ENCODE results near the gene THSD4.

DNA sequence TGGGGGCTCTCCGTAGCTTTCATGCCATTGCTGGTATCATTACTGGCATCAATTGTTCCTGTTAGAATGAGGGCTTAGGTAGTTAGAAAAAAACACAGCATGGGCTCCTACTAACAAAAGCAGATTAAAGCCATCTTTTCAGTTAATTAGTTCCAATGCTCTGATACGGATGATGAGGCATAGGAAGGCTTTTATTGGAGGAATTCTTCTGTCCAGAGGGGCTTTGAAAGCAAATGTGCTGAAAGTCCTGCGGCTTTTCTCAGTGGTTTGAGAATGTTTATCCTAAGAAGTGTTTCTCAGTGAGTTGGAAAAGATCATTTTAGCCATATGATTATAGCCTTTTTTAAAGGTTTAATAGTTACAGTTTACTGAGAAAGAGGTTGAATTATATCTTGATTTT is 198.5 kb downstream of the THSD4 start:
- TF ChIP-seq TAF1 (IDR thresholded peaks at IDR 0.05; ENCODE audit: borderline replicate concordance, low read depth, low read length) = no peak
- no peak for TF ChIP-seq POLR2AphosphoS5 (IDR thresholded peaks at IDR 0.05; ENCODE audit: low read depth, low read length)
